HCT116 (cell line): ENCODE measurements around the gene WWOX. TPM values are rescaled to one million over a fixed set of nuclear protein-coding genes. Genes with fewer than 3 reads are reported as not detected.

Experiments used
- ATAC-seq: fragments of 200-7000 bp; cut with Tn5 transposase; 2 replicates; pipeline ENCODE4 v1.9.1; 2020; ENCODE audit warnings: mild to moderate bottlenecking, moderate library complexity
- BruUV-seq: library from RNA; stranded (reverse); fragments of 400-500 nt; replicated peaks from 2 replicates; lab custom pipeline; 2021; lab: Mats Ljungman, UMichigan
- CTCF ChIA-PET: fragments of 300-600 bp; sonication (Branson Sonifier 250); formaldehyde crosslinking; loops from one replicate; lab custom pipeline; 2021; ENCODE audit warnings: antibody characterized with exemption; lab: Charles Lee
- POLR2A ChIA-PET: fragments of 300-600, 350-600 bp; sonication (Branson Sonifier 250); formaldehyde crosslinking; loops from one replicate; lab custom pipeline; 2021; ENCODE audit warnings: antibody characterized with exemption; lab: Charles Lee
- RAD21 ChIA-PET, 2 experiments: fragments of 300-600 bp; sonication (Branson Sonifier 250); formaldehyde crosslinking; loops; one replicate each; lab custom pipeline; 2023; ENCODE audit warnings: low total read pairs in 2 of 2; ENCODE audit not compliant: uncharacterized antibody in 2 of 2, unreplicated experiment in 2 of 2, low non-redundant PET in 1 of 2; lab: Charles Lee
- DNase-seq: peaks from one replicate; pipeline ENCODE4 v3.0.0-alpha.2; 2010; ENCODE audit warnings: low read depth, low spot score
- H2AFZ ChIP-seq: fragments of 200-600 bp; shearing (Covaris generic), sonication (generic); 2 replicates; pipeline ENCODE4 v1.6.1; 2017; ENCODE audit warnings: low read depth, mixed run types, mixed read lengths, antibody characterized with exemption, low read length; ENCODE audit not compliant: poor library complexity, severe bottlenecking
- H3K27ac ChIP-seq: 2 replicates; pipeline ENCODE4 v1.5.1; 2012; ENCODE audit warnings: low read depth, low read length
- H3K27me3 ChIP-seq: fragments of 200-600 bp; sonication (generic); 2 replicates; pipeline ENCODE4 v1.6.1; 2016; ENCODE audit warnings: mixed run types, low read length, mixed read lengths; ENCODE audit not compliant: insufficient read depth
- H3K36me3 ChIP-seq, 2 experiments: fragments of 200-500 bp in 1 of 2; fragments of 200-600 bp in 1 of 2; sonication (Bioruptor generic) in 1 of 2; sonication (generic) in 1 of 2; 2 replicates each; pipeline versions ENCODE4 v1.5.1 to v1.6.1; 2014 to 2016; ENCODE audit warnings: low read length in 2 of 2, inconsistent platforms in 1 of 2, mixed read lengths in 1 of 2, mixed run types in 1 of 2; ENCODE audit not compliant: insufficient read depth in 2 of 2, control insufficient read depth in 1 of 2
- H3K4me1 ChIP-seq, 2 experiments: fragments of 200-600 bp in 1 of 2; sonication (generic) in 1 of 2; 2 replicates each; pipeline versions ENCODE4 v1.5.1 to v1.6.1; 2012 to 2017; ENCODE audit warnings: low read length in 2 of 2, inconsistent platforms in 1 of 2, mild to moderate bottlenecking in 1 of 2, mixed read lengths in 1 of 2, mixed run types in 1 of 2, moderate library complexity in 1 of 2; ENCODE audit not compliant: insufficient read depth in 2 of 2, control insufficient read depth in 1 of 2
- H3K4me2 ChIP-seq: fragments of 200-600 bp; sonication (generic); 2 replicates; pipeline ENCODE4 v1.6.1; 2017; ENCODE audit warnings: mixed run types, low read length, mixed read lengths
- H3K4me3 ChIP-seq, 2 experiments: fragments of 200-600 bp in 1 of 2; sonication (generic) in 1 of 2; replicated peaks in 1 of 2; 2 replicates each; pipeline ENCODE4 v1.5.1; 2011 to 2016; ENCODE audit warnings: low read length in 2 of 2, control low read depth in 1 of 2, low read depth in 1 of 2, mild to moderate bottlenecking in 1 of 2, mixed read lengths in 1 of 2, mixed run types in 1 of 2
- H3K79me2 ChIP-seq: fragments of 200-600 bp; sonication (generic); 2 replicates; pipeline ENCODE4 v1.6.1; 2017; ENCODE audit warnings: mild to moderate bottlenecking, mixed run types, low read length, moderate library complexity, mixed read lengths; ENCODE audit not compliant: insufficient read depth
- H3K9ac ChIP-seq: fragments of 200-600 bp; sonication (generic); 2 replicates; pipeline ENCODE4 v1.6.1; 2016; ENCODE audit warnings: low read length, mixed read lengths
- H3K9me2 ChIP-seq: fragments of 200-600 bp; sonication (generic), shearing (Covaris generic); 2 replicates; pipeline ENCODE4 v1.6.1; 2017; ENCODE audit warnings: mixed run types, mild to moderate bottlenecking, moderate library complexity; ENCODE audit not compliant: insufficient read depth
- H3K9me3 ChIP-seq, 2 experiments: fragments of 200-500 bp in 1 of 2; fragments of 200-600 bp in 1 of 2; sonication (Bioruptor generic) in 1 of 2; sonication (generic) in 1 of 2; 2 replicates each; pipeline ENCODE4 v1.6.1; 2014 to 2017; ENCODE audit warnings: low read length in 2 of 2, mixed read lengths in 2 of 2, inconsistent platforms in 1 of 2, low read depth in 1 of 2, mild to moderate bottlenecking in 1 of 2, mixed run types in 1 of 2, moderate library complexity in 1 of 2; ENCODE audit not compliant: control insufficient read depth in 1 of 2, insufficient read depth in 1 of 2
- H4K20me1 ChIP-seq: fragments of 200-600 bp; sonication (generic), shearing (Covaris generic); 2 replicates; pipeline ENCODE4 v1.6.1; 2017; ENCODE audit warnings: mixed run types, mild to moderate bottlenecking, moderate library complexity; ENCODE audit not compliant: insufficient read depth
- ATF3 ChIP-seq: IDR thresholded peaks from 2 replicates; pipeline ENCODE4 v1.6.1; 2012
- CBX3 ChIP-seq: IDR thresholded peaks from 2 replicates; pipeline ENCODE4 v1.6.1; 2012; ENCODE audit warnings: low read depth
- CTCF ChIP-seq, 3 experiments: fragments of 200-600 bp in 1 of 3; sonication (generic) in 1 of 3; IDR thresholded peaks in 2 of 3; conservative IDR thresholded peaks in 1 of 3; 2 replicates each; pipeline ENCODE4 v1.5.1; 2012 to 2017; ENCODE audit warnings: low read depth in 2 of 3, low read length in 2 of 3, antibody characterized with exemption in 1 of 3, borderline replicate concordance in 1 of 3, control low read depth in 1 of 3, mild to moderate bottlenecking in 1 of 3, mixed read lengths in 1 of 3, mixed run types in 1 of 3, moderate library complexity in 1 of 3; ENCODE audit not compliant: insufficient read depth in 1 of 3
- EGR1 ChIP-seq: IDR thresholded peaks from 2 replicates; pipeline ENCODE4 v1.6.1; 2012; ENCODE audit warnings: low read depth
- ELF1 ChIP-seq: IDR thresholded peaks from 2 replicates; pipeline ENCODE4 v1.6.1; 2012; ENCODE audit warnings: low read depth, borderline replicate concordance
- EZH2phosphoT487 ChIP-seq: fragments of 200-600 bp; IDR thresholded peaks from 2 replicates; pipeline ENCODE4 v1.6.1; 2018; ENCODE audit warnings: antibody characterized with exemption, borderline replicate concordance
- MAX ChIP-seq: IDR thresholded peaks from 2 replicates; pipeline ENCODE4 v1.6.1; 2012
- POLR2A ChIP-seq: IDR thresholded peaks from 2 replicates; pipeline ENCODE4 v1.7.0; 2011; ENCODE audit warnings: borderline replicate concordance; ENCODE audit not compliant: insufficient read depth, insufficient read length; ENCODE audit errors: extremely low read depth
- RAD21 ChIP-seq: IDR thresholded peaks from 2 replicates; pipeline ENCODE4 v1.6.1; 2012; ENCODE audit warnings: low read depth, mild to moderate bottlenecking
- REST ChIP-seq: IDR thresholded peaks from 2 replicates; pipeline ENCODE4 v1.6.1; 2012; ENCODE audit warnings: low read depth
- SIN3A ChIP-seq: IDR thresholded peaks from 2 replicates; pipeline ENCODE4 v1.6.1; 2012; ENCODE audit warnings: low read depth
- SRF ChIP-seq: IDR thresholded peaks from 2 replicates; pipeline ENCODE4 v1.6.1; 2012; ENCODE audit warnings: low read depth
- YY1 ChIP-seq: IDR thresholded peaks from 2 replicates; pipeline ENCODE4 v1.6.1; 2011; ENCODE audit warnings: low read length, low read depth, moderate library complexity, mild to moderate bottlenecking; ENCODE audit not compliant: insufficient replicate concordance; ENCODE audit errors: extremely low read depth
- ZNF274 ChIP-seq: fragments of 200-500 bp; sonication (Bioruptor generic); IDR thresholded peaks from 2 replicates; pipeline ENCODE4 v1.6.1; 2014; ENCODE audit warnings: mild to moderate bottlenecking, low read depth, low read length, inconsistent platforms
- intact Hi-C: fragments of 100-400 bp; cut with micrococcal nuclease; formaldehyde crosslinking; loops from 2 replicates; pipeline ENCODE4 v1.10.0; 2022
- total RNA-seq: library from RNA; stranded (reverse); gene quantifications from one replicate; pipeline ENCODE4 v1.2.1, GENCODE V29; 2021; ENCODE audit not compliant: unreplicated experiment
- TF ChIP-seq, protein P1 (sequence below): IDR thresholded peaks from 2 replicates; pipeline ENCODE4 v1.6.1; 2011; ENCODE audit warnings: mild to moderate bottlenecking, low read length, moderate library complexity; ENCODE audit not compliant: insufficient replicate concordance; ENCODE audit errors: extremely low read depth

Gene WWOX
- total RNA-seq, 1 experiment from 2014 or later: 13.7 TPM

DNA sequence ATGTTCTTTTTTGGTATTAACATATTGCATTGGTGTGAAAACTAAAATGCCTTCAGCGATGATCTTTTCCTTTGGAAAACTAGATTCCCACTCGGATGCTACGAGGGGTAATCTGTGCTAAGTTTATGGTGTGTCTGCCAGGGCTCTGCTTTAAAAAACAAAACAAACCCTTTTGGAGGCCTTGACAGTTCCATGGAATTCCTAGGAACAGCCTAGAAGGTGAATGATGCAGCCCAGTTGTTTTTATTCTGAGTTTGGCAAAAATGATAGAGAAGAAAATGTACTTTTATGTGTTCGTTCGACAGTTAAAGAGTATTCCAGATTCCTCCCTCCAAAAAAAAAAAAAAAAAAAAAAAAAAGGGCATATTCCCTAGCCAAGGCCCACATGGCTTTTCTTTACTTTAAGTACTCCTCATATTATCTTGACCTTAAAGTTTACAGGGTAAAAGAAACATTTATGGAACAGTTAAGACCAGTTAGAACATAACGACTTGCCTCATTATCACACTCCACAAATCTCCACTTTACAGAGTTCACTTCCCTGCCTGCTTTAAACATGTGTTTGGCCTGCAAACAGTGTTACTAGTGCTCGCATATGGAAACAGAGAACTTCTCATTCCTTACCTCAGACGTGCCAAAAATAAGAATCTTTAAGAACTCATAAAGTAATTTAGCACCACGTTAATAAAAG, 159.1 kb downstream of the WWOX start:
- ChIA-PET POLR2A (no interaction called here), RAD21 (no interaction called here), CTCF (no interaction called here)
- Histone ChIP-seq H3K36me3 (no peaks in the 10 kb centered on the region), H3K27me3 (no peaks in the 10 kb centered on the region), H2AFZ (no peak overlapping the region), H3K4me2 (no peak overlapping the region), H3K9me2 (no peaks in the 10 kb centered on the region), H4K20me1 (no peaks in the 10 kb centered on the region), H3K4me1 (no peaks in the 10 kb centered on the region), H3K27ac (no peak overlapping the region), H3K9ac (no peak overlapping the region), H3K79me2 (no peaks in the 10 kb centered on the region), H3K4me3 (no peak overlapping the region), H3K9me3 (no peaks in the 10 kb centered on the region)
- DNase-seq (no peak), ATAC-seq (no peak)
- no peak for TF ChIP-seq EZH2phosphoT487
- no peak for TF ChIP-seq SRF
- no peak for TF ChIP-seq ZNF274
- TF ChIP-seq CTCF (IDR thresholded peaks at IDR 0.05 in 2 of 3, conservative IDR thresholded peaks at IDR 0.05 in 1 of 3; ENCODE audit: borderline replicate concordance in 1 of 3, insufficient read depth in 1 of 3, low read depth in 2 of 3, low read length in 2 of 3): no peak
- TF ChIP-seq YY1: no peak
- TF ChIP-seq, protein P1, sequence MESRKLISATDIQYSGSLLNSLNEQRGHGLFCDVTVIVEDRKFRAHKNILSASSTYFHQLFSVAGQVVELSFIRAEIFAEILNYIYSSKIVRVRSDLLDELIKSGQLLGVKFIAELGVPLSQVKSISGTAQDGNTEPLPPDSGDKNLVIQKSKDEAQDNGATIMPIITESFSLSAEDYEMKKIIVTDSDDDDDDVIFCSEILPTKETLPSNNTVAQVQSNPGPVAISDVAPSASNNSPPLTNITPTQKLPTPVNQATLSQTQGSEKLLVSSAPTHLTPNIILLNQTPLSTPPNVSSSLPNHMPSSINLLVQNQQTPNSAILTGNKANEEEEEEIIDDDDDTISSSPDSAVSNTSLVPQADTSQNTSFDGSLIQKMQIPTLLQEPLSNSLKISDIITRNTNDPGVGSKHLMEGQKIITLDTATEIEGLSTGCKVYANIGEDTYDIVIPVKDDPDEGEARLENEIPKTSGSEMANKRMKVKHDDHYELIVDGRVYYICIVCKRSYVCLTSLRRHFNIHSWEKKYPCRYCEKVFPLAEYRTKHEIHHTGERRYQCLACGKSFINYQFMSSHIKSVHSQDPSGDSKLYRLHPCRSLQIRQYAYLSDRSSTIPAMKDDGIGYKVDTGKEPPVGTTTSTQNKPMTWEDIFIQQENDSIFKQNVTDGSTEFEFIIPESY: no peak
- no peak for TF ChIP-seq ELF1
- no peak for TF ChIP-seq POLR2A
- TF ChIP-seq SIN3A: no peak
- TF ChIP-seq RAD21: no peak
- TF ChIP-seq MAX: no peak
- TF ChIP-seq EGR1: no peak
- no peak for TF ChIP-seq REST
- no peak for TF ChIP-seq CBX3
- no peak for TF ChIP-seq ATF3
- BruUV-seq: no TSS peak
- intact Hi-C loops: no loop called here
